Peyer's patch (tissue), 4 donors: Measurements from ENCODE around the gene RASA3.

ENCODE experiments used
- POLR2A ChIP-seq, 2 donors: fragments of 450-650 bp; IDR thresholded peaks; one replicate each; pipeline ENCODE4 v1.5.1; 2017; ENCODE audit warnings: antibody characterized with exemption in 2 of 2, mild to moderate bottlenecking in 2 of 2, moderate library complexity in 2 of 2
- TF ChIP-seq, protein P1 (sequence below), 6 experiments: fragments of 450-650 bp in 4 of 6; fragments of 200-600 bp in 2 of 6; sonication (generic) in 1 of 6; IDR thresholded peaks; one replicate each; pipeline ENCODE4 v1.5.1; 2017 to 2019; ENCODE audit warnings: antibody characterized with exemption in 6 of 6, mild to moderate bottlenecking in 3 of 6, moderate library complexity in 1 of 6

- TF ChIP-seq, protein P1, sequence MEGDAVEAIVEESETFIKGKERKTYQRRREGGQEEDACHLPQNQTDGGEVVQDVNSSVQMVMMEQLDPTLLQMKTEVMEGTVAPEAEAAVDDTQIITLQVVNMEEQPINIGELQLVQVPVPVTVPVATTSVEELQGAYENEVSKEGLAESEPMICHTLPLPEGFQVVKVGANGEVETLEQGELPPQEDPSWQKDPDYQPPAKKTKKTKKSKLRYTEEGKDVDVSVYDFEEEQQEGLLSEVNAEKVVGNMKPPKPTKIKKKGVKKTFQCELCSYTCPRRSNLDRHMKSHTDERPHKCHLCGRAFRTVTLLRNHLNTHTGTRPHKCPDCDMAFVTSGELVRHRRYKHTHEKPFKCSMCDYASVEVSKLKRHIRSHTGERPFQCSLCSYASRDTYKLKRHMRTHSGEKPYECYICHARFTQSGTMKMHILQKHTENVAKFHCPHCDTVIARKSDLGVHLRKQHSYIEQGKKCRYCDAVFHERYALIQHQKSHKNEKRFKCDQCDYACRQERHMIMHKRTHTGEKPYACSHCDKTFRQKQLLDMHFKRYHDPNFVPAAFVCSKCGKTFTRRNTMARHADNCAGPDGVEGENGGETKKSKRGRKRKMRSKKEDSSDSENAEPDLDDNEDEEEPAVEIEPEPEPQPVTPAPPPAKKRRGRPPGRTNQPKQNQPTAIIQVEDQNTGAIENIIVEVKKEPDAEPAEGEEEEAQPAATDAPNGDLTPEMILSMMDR (IDR thresholded peaks at IDR 0.05), result no peak
- peak in 1 of 2 donors; percentile 12 for TF ChIP-seq POLR2A (IDR thresholded peaks at IDR 0.05)
Observed at GRCh38 chr13:114128624-114129522, 3.5 kb downstream of the RASA3 start.
